GM23338 (cell line): ENCODE results near the gene MOCOS.

ENCODE experiments used
- EZH2 ChIP-seq: fragments of 200-600 bp; sonication (generic); IDR thresholded peaks from one replicate; pipeline ENCODE4 v1.8.0; 2017; ENCODE audit warnings: antibody characterized with exemption, mild to moderate bottlenecking, low read depth; ENCODE audit not compliant: unreplicated experiment
- TF ChIP-seq, protein P1 (sequence below), 2 experiments: fragments of 200-600 bp in 1 of 2; sonication (generic) in 1 of 2; conservative IDR thresholded peaks; 2 replicates each; pipeline versions ENCODE4 v1.5.1 to v1.6.1; 2016 to 2017; ENCODE audit warnings: antibody characterized with exemption in 2 of 2, low read depth in 2 of 2, mild to moderate bottlenecking in 2 of 2, moderate library complexity in 1 of 2

GRCh38 chr18:36176177-36176584, 11.1 kb upstream of the MOCOS start:
- TF ChIP-seq, protein P1, sequence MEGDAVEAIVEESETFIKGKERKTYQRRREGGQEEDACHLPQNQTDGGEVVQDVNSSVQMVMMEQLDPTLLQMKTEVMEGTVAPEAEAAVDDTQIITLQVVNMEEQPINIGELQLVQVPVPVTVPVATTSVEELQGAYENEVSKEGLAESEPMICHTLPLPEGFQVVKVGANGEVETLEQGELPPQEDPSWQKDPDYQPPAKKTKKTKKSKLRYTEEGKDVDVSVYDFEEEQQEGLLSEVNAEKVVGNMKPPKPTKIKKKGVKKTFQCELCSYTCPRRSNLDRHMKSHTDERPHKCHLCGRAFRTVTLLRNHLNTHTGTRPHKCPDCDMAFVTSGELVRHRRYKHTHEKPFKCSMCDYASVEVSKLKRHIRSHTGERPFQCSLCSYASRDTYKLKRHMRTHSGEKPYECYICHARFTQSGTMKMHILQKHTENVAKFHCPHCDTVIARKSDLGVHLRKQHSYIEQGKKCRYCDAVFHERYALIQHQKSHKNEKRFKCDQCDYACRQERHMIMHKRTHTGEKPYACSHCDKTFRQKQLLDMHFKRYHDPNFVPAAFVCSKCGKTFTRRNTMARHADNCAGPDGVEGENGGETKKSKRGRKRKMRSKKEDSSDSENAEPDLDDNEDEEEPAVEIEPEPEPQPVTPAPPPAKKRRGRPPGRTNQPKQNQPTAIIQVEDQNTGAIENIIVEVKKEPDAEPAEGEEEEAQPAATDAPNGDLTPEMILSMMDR (conservative IDR thresholded peaks at IDR 0.05; ENCODE audit: low read depth in 2 of 2), result no peak
- TF ChIP-seq EZH2, result no peak
